Subcutaneous adipose tissue (tissue), 4 donors: Measurements from ENCODE around the gene SNRPD3. TPM values are rescaled to one million over a fixed set of nuclear protein-coding genes. Genes with fewer than 3 reads are reported as not detected.

Experiments
- CTCF ChIP-seq: fragments of 450-650 bp; IDR thresholded peaks from one replicate; pipeline ENCODE4 v1.5.1; 2016; ENCODE audit warnings: low read depth, mild to moderate bottlenecking, control low read depth, antibody characterized with exemption, moderate library complexity
- total RNA-seq, 4 donors: library from RNA; depleted of rRNA; stranded (reverse); fragments of >200 nt; gene quantifications; one replicate each; pipeline ENCODE4 v1.1.0, GENCODE V29; 2016

The SNRPD3 gene
- total RNA-seq, 4 donors from 2014 or later, result 82.4 to 154 (median 104) TPM

GRCh38 chr22:24536089-24536488 lies 19.7 kb upstream of the SNRPD3 start:
- TF ChIP-seq CTCF, result no peak

GRCh38 chr22:24540470-24540869 lies 15.3 kb upstream of the SNRPD3 start:
- TF ChIP-seq CTCF, result no peak

- TF ChIP-seq CTCF, result no peak
Measured at GRCh38 chr22:24541681-24542515, 13.9 kb upstream of the SNRPD3 start.

DNA sequence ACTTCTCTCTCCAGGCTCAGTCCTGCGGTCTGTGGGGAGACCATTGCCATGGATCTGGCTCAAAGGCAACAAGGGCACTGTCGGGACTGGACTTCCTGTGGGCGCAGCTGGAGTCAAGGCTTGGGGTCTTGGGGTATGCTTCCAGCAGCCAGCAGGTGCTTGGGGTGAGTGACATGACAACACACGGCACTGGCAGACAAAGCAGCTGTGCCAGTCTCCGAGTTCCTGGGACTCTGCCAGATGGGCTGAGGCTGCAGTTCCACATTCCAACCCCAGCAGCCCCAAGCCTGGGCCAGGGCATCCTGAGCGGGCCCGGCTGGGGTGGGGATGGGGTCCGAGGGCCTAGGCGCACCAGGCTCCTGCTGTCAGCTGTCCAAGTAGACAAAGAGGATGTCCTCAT lies 13.2 kb upstream of the SNRPD3 start:
- TF ChIP-seq CTCF, result no peak

- no peak for TF ChIP-seq CTCF
Measured at GRCh38 chr22:24543185-24543601, 12.6 kb upstream of the SNRPD3 start.

DNA sequence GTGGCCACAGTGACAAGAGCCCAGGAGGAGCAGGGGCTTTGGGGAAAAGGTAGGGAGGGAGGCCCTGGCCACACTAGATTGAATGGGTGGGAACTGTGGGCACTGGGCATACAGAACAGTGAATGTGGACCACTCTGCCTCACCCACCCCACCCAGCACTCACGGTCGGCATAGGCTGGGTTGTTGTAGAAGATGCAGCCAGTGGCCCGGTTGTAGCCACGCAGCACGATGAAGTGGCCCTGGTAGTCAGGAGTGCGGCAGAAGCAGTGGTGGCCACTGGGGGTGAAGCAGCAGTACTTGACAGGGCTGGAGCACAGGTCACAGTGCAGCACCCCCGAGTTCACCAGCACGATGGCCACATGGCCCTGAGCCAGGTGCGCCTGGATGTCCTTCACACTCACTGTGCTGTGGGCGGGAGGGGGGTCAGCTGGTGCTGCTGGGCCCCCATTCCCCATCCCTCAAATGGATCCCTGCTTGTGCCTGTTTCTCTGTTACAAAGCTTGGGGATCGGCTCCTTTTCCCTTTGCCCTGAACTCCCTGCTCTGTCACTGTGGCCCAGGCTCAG lies 12.0 kb upstream of the SNRPD3 start:
- no peak for TF ChIP-seq CTCF

GRCh38 chr22:24548812-24549211 lies 7.0 kb upstream of the SNRPD3 start:
- no peak for TF ChIP-seq CTCF
